HUES6 (cell line): ENCODE data around the gene DOLK.
"Not testable (repeated sequence)": the region's sequence is repeated elsewhere in the genome, so short reads cannot be mapped to it uniquely, and the experiment has no call there.

Experiments used
- H3K27ac ChIP-seq: 2 replicates; pipeline ENCODE4 v1.7.0; 2013; ENCODE audit warnings: low read depth, mild to moderate bottlenecking, low read length, inconsistent platforms
- H3K27me3 ChIP-seq: 2 replicates; pipeline ENCODE4 v1.6.1; 2013; ENCODE audit warnings: low read length; ENCODE audit not compliant: control insufficient read depth, insufficient read depth
- H3K36me3 ChIP-seq: 2 replicates; pipeline ENCODE4 v1.6.1; 2013; ENCODE audit warnings: low read length; ENCODE audit not compliant: control insufficient read depth, insufficient read depth
- H3K4me1 ChIP-seq: 2 replicates; pipeline ENCODE4 v1.6.1; 2013; ENCODE audit warnings: low read length; ENCODE audit not compliant: control insufficient read depth, insufficient read depth
- H3K4me3 ChIP-seq: 2 replicates; pipeline ENCODE4 v1.5.1; 2013; ENCODE audit warnings: low read depth, low read length
- H3K9ac ChIP-seq: one replicate; pipeline ENCODE4 v1.6.1; 2013; ENCODE audit warnings: mild to moderate bottlenecking, low read length
- H3K9me3 ChIP-seq: 2 replicates; pipeline ENCODE4 v1.6.1; 2013; ENCODE audit warnings: low read depth, low read length; ENCODE audit not compliant: control insufficient read depth, insufficient read depth

Gene DOLK

DNA sequence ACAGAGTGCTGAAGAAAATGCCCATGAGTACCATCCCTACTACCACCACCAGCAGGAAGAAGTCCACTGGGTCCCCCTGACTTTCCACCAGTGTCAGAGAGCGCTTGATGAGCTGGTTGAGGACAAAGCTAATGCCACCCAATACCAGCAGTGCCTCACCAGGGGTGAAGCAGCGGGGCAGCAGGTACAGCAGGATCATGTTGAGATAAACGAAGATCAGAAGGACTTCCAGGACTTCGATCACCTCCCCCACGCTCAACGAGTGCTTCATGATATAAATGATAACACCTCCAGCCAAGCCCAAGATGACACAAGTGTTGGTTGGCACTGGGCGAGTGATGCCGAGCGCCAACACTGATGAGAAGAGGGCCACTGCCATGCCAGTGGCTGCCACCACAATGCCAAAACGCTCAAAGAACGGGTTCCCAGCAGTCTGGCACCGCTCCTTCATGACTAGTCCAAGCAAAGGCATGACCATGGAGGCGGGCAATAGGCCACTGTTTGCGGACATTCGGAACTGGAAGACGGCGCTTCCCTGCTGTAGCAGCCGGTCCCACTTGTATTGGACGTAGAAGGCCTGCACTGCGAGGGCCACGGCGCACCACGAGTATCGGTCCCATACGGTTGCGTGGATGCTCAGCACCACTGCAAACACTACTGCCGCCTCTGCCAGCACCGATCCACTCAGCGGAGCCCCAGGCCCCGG lies 679 bp downstream of the DOLK start:
- H3K9ac ChIP-seq, result peak overlapping the region; percentile 94
- H3K4me1 ChIP-seq, result peaks cover 7% of the 10 kb centered on the region
- H3K9me3 ChIP-seq, result no peaks in the 10 kb centered on the region
- no peaks in the 10 kb centered on the region for H3K27me3 ChIP-seq
- H3K36me3 ChIP-seq, result peaks cover 34% of the 10 kb centered on the region
- H3K4me3 ChIP-seq, result peak overlapping the region; percentile 98
- H3K27ac ChIP-seq, result peak overlapping the region; percentile 83; the same call in 1 of the 2 replicates

- peaks cover 7% of the 10 kb centered on the region for H3K4me1 ChIP-seq
- H3K27me3 ChIP-seq, result no peaks in the 10 kb centered on the region
- no peak overlapping the region for H3K27ac ChIP-seq
- H3K4me3 ChIP-seq, result peak overlapping the region; percentile 98; the same call in 1 of the 2 replicates
- no peaks in the 10 kb centered on the region for H3K9me3 ChIP-seq
- H3K36me3 ChIP-seq, result peaks cover 28% of the 10 kb centered on the region
- H3K9ac ChIP-seq, result no peak overlapping the region
These were observed 1.5 kb downstream of the DOLK start for GRCh38 chr9:128945798-128946501.

DNA sequence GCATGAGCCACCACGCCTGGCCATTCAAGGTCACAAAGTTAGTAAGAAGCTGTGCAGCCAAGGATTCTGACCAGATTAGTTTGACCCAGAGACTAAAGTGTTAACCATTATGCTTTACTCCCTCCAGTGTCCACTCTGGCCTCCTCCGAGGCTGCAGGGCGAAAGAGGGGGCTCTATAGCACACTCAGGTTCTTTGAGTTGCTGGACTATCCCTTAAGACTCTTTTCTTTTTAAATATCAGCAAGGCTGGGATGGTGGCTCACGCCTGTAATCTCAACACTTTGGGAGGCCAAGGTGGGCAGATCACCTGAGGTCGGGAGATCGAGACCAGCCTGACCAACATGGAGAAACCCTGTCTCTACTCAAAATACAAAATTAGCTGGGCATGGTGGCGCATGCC lies 2.4 kb downstream of the DOLK start:
- not testable (repeated sequence) for H3K9ac ChIP-seq, H3K27me3 ChIP-seq, H3K4me3 ChIP-seq, H3K4me1 ChIP-seq, H3K27ac ChIP-seq, H3K9me3 ChIP-seq
- peaks cover 19% of the 10 kb centered on the region for H3K36me3 ChIP-seq

DNA sequence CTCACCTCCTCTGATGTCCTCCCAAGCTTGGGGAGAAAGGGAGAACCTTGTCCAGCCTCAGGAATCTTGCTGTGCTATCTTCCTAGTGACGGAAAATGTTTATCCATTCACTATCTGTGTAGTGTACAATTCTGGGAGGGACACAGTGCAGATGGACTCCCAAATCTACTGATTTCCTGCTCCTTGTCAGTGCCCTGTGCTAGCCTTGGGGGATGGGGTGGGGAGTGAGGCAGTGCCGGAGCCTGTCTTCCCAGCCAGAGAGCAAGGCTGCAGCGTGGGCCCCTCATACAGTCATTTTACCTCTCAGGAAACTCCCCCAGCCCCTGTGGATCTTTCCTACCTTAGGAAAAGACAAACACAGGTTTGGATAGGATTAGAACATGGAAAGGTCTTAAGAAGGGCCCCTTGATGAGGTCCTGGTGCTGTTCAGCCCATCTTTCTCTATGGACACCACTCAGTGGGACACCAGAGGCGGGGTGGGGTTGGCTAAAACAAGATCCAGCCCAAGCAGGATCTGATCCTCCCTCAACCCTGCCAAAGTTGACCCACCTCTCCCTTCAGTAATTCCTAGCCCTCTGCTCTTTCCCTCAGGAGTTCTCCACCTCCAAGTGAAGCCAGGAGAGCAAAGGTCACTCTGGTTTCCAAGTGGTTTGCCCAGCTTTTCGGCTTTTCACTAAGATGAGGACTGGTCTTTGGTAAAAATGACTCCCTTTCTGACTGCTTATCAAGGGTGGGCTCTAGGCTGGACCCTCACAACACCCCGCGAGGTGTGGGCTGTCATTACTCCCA lies 3.4 kb downstream of the DOLK start:
- Histone ChIP-seq H3K9ac (no peak overlapping the region), H3K36me3 (peaks cover 12% of the 10 kb centered on the region), H3K9me3 (no peaks in the 10 kb centered on the region), H3K4me3 (no peak overlapping the region), H3K27me3 (no peaks in the 10 kb centered on the region), H3K27ac (no peak overlapping the region), H3K4me1 (peaks cover 7% of the 10 kb centered on the region)

- no peak overlapping the region for H3K27ac ChIP-seq
- H3K36me3 ChIP-seq, result peaks cover 12% of the 10 kb centered on the region
- H3K27me3 ChIP-seq, result no peaks in the 10 kb centered on the region
- no peak overlapping the region for H3K4me3 ChIP-seq
- no peaks in the 10 kb centered on the region; the same call in 1 of the 2 replicates for H3K4me1 ChIP-seq
- H3K9me3 ChIP-seq, result no peaks in the 10 kb centered on the region
- H3K9ac ChIP-seq, result no peak overlapping the region
These were observed 6.3 kb downstream of the DOLK start for GRCh38 chr9:128940946-128941755.

DNA sequence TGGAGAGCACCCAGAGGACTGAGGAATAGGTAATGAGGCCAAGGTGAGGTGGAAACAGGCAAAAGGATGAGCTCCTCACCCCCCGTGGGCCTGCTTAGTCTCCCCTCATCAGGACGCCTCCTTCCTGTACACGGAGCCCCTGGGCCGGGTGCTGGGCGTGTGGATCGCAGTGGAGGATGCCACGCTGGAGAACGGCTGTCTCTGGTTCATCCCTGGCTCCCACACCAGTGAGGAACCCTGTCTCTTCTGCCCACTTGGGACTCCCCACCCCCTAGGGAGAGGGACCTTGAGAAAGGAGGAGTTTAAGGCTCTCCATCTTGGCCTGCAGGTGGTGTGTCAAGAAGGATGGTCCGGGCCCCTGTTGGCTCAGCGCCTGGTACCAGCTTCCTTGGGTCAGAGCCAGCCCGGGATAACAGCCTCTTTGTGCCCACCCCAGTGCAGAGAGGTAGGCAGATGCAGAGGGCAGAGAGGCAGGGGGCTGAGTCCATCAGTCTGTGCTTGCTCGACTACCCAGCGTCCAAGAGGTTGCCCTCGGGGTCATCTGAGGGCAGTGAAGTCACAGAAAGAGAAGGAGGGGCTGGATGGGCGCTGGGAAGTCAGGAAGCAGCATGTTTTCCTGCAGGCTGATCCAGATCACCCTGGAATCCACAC lies 7.0 kb downstream of the DOLK start:
- Histone ChIP-seq H3K9me3 (no peaks in the 10 kb centered on the region), H3K4me1 (no peaks in the 10 kb centered on the region), H3K4me3 (no peak overlapping the region), H3K36me3 (peaks cover 5% of the 10 kb centered on the region; the same call in 1 of the 2 replicates), H3K9ac (no peak overlapping the region), H3K27me3 (no peaks in the 10 kb centered on the region), H3K27ac (no peak overlapping the region)

DNA sequence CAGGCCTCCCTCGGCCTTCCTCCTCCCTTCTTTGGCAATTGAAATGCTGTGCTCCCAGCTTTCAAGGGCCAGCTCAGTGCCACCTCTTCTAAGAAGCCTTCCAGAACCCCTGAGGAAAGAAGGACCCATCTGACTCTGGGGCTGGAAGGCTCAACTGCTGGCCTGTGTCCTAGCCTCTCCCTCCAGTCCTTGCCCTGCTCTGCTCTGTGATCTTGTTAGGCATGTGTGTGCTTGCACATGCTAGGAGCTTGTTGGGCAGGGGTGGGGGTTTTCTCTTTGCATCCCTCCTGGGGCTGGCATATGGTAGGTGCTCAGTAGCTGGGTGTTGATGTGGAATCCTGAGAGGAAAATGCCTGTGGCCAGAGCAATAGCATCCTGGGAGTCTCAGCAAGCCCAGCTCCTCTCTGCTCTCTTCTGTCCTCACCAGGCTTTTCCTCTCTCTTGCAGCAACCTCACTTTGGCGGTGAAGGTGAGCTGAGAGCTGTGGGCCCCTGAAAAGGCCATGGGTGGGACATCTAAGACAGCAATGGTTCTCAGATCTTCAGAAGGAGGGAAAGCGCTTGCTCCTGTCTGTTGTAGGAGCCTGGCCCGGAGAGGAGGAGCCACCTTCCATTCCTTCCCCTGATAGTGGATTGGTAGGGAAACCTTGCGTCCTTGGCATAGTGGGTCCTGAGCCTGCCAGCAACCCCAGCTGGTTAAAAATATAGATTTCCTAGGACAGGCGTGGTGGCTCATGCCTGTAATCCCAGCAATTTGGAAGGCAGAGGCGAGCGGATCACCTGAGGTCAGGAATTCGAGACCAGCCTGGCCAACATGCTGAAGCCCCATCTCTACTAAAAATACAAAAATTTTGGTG lies 9.9 kb downstream of the DOLK start:
- H3K27ac ChIP-seq, result no peak overlapping the region
- H3K27me3 ChIP-seq, result no peaks in the 10 kb centered on the region
- H3K36me3 ChIP-seq, result peaks cover 3% of the 10 kb centered on the region; the same call in 1 of the 2 replicates
- H3K4me3 ChIP-seq, result no peak overlapping the region
- H3K9ac ChIP-seq, result no peak overlapping the region
- no peaks in the 10 kb centered on the region for H3K9me3 ChIP-seq
- no peaks in the 10 kb centered on the region for H3K4me1 ChIP-seq

GRCh38 chr9:128936171-128936865 lies 11.1 kb downstream of the DOLK start:
- no peak overlapping the region for H3K4me3 ChIP-seq
- H3K27me3 ChIP-seq, result no peaks in the 10 kb centered on the region
- no peak overlapping the region for H3K27ac ChIP-seq
- H3K9me3 ChIP-seq, result no peaks in the 10 kb centered on the region
- H3K9ac ChIP-seq, result no peak overlapping the region
- H3K36me3 ChIP-seq, result no peaks in the 10 kb centered on the region; the same call in 1 of the 2 replicates
- no peaks in the 10 kb centered on the region for H3K4me1 ChIP-seq

- Histone ChIP-seq H3K9me3 (no peaks in the 10 kb centered on the region), H3K4me1 (no peaks in the 10 kb centered on the region), H3K27me3 (no peaks in the 10 kb centered on the region), H3K36me3 (no peaks in the 10 kb centered on the region; the same call in 1 of the 2 replicates), H3K9ac (no peak overlapping the region), H3K4me3 (no peak overlapping the region), H3K27ac (no peak overlapping the region)
These were observed 13.7 kb downstream of the DOLK start for GRCh38 chr9:128933731-128934130.
